ENCODE results near the gene LTK.
"Not testable (repeated sequence)": the region's sequence is repeated elsewhere in the genome, so short reads cannot be mapped to it uniquely, and the experiment has no call there.

GRCh38 chr15:41469644-41470043 is 44.0 kb downstream of the LTK start:
- not testable (repeated sequence) for TF ChIP-seq CTCF (conservative IDR thresholded peaks at IDR 0.05; ENCODE audit: low read depth, low read length); EZH2 (IDR thresholded peaks at IDR 0.05; ENCODE audit: borderline replicate concordance, low read depth, low read length, poor library complexity, severe bottlenecking)
